Medulla oblongata (tissue), 1 donor: ENCODE measurements around the gene CYB5R3.

ENCODE experiments used
- DNase-seq: peaks from one replicate; pipeline ENCODE4 v3.0.0-alpha.2; 2015; ENCODE audit errors: extremely low spot score

The CYB5R3 gene

GRCh38 chr22:42645938-42646568, 3.1 kb downstream of the CYB5R3 start:
- DNase-seq: no peak

DNA sequence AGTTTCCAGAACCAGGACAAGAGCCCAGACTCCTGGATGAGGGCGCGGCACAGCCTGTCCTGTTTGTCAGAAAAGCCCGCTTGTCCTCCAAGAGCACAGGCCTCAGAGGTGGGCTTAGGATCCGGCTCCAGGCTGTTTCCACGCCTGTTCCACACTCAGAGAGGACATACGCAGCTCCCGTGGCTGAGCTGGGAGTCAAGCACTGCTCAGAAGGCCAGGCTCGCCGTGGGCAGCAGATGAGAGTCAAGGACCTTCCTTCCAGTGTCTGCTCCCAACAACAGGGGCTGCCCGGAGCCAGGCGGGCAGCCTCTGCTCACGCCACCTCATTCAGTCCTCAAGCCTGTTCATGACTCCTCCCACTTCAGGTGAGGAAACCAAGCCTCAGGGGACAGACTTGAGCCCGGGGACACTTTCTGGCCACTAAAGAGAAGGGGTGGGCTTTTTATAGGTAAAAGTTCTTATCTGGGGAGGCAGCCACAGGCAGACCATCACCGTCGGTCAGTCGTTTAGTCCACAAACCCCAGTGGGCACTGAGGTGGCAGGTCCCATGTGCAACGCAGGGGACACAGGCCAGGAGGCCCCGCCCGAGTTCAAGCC, 3.8 kb downstream of the CYB5R3 start:
- peak; percentile 63 for DNase-seq

DNA sequence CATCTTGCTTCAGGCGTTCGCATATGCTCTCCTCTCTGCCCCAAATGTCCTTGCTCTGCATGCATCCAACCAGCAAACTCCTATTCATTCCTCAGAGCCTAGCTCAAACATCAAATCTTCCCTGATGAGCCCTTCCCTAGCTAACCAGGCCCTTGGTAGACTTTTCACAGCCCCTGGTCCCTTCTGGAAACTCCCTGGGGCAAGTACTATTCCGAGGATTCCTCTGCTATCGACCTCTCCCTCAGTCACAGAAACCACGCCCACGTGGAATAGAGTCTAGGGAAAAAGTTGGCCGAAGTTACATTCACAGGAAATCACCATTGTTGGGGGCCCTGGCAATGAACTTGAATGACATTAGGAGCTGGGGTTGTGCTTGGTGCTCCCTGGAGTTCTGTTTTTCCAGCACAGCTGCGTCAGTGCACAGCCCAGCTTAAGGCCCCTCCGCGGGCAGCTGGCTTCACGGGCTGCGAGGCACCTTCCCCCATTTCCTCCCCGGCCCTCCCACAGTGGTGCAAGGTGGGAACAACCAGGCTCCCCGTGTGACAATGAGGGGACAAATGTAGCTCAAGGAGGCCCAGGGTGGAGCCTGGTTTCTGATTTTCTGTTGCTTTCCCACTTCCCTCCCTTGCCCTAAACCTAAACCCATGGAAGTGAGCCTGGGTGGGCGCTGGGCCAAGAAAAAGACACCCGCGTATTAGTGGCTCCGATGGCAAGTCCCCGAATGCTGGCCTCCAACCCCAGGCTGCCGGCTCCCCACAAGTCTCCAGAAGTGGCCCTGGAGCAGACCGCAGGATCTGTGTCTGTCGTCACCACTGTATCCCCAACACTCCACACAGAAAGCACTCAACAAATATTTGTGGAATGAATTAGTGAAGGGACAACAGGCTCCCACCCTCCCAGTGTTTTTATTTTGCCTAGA, 4.5 kb downstream of the CYB5R3 start:
- DNase-seq: no peak

DNA sequence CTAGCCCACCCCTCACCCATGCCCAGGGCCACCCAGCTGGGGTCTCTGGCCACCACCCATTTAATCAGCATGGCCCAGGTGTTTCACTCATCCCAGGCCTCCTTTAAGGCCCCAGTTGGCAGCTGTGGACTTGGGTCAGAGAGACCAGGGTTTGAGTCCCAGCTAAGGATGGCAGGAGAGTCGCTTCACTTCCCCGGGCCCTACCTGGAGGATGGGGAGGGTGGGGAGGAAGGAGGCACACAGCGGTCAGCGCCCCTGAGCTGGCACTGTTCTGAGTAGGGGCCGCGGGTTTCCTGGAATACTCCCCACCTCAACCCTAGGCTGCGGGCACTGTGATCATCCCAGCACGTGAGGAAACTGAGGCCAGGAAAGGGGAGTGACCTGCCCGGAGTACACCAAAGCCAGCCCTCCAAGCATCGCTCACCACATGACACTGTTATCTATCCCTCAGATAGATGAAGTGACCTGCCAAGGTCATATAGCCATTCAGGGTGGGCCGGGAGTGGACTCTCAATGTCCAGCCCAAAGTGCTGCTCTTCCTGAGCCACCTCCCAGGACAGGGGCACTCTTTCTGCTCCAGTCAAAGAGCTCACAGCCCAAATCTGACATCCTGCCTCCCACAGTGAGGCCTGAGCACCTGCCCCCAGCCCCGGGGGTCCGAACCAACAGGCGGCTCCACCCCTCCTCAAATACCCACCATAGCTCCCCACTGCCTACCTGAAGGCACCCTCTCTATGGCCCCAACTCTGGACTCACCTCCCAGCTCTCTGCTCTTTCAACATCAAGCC, 5.4 kb downstream of the CYB5R3 start:
- DNase-seq: no peak

- peak; percentile 41 for DNase-seq
Observed at GRCh38 chr22:42642806-42643633, 6.2 kb downstream of the CYB5R3 start.

DNA sequence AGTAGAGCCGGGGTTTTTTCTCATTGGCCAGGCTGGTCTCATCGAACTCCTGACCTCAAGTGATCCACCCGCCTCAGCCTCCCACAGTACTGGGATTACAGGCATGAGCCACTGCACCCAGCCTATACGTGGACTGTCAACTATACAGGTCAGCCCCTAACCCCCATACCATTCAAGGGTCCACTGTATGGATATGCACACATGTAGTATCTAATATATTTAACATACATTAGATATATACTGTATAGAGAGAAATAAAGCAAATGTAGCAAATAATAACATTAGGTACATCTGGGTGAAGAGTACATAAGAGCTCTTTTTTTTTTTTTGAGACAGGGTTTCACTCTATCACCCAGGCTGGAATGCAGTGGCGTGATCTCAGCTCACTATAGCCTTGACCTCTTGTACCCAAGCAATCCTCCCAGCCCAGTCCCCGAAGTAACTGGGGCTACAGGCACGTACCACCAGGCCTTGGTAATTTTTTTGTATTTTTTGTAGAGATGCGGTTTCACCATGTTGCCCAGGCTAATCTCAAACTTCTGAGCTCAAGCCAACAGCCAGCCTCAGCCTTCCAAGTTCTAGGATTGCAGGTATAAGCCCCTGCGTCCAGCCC, 7.3 kb downstream of the CYB5R3 start:
- DNase-seq: no peak

DNA sequence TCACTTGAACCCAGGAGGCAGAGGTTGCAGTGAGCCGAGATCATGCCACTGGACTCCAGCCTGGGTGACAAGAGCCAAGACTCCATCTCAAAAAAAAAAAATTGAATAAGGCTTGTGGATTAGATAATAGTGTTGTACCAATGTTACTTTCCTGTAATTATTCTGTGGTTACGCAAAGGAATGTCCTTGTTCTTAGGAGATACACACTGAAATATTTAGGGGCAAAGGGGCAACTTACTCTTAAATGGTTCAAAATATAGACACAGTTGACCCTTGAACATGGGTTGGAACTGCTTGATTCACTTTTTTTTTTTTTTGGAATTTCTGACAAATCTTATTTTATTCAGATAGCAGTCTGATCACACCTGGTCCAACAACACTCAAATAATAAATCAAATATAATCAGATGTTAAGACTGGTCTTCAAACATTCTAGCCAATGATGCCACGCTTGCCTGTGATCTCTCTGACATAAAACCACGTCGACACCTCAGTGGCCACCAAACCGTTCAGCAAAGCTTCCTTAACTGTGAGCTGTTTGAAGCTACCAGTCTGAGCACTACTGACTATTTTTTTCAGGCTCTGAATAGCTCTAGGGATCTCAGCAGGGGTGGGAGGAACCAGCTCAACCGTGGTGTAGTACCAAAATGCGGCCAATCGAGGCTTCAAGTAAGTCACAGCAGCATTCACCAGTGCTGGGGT, 9.5 kb downstream of the CYB5R3 start:
- DNase-seq: no peak

DNA sequence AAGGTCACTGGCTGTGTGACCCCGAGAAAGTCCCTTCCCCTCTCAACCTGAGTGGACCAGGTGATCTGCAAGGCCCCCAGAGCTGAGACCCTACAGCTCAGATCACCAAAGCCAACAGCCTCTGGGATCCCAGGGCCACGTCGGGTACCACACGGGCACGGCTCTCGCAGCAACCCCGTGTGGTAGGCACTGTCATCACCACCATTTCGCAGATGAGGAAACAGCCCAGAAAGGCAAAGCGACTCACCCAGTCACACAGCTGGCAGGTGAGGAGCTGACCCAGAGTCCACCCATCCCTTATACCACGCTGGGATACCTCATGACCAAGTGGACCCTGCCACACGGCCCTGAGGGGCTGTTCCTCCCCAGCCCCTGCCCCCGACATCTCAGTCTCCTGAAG, 11.6 kb downstream of the CYB5R3 start:
- DNase-seq: no peak

- no peak for DNase-seq
Observed at GRCh38 chr22:42636506-42636905, 12.7 kb downstream of the CYB5R3 start.

GRCh38 chr22:42635531-42635930, 13.7 kb downstream of the CYB5R3 start:
- DNase-seq: no peak

DNA sequence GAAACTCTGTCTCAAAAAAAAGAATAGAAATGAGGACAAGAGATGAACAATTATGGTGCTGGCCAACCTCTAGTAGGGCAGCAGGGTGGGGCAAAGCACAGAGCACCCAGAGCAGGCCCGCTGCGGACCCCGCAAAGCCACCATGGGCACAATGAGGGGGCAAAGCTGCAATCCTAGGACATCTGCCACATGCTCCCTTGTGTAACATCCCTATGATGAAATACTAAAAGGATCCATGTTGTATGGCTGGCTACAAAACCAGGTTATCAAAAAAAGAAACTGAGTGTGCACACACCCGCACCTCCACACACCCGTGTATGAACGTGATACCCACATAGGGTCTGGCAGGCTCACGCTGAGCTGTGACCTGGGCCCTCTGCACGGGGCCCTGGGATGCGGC, 16.2 kb downstream of the CYB5R3 start:
- no peak for DNase-seq

GRCh38 chr22:42632096-42632495, 17.1 kb downstream of the CYB5R3 start:
- no peak for DNase-seq

- DNase-seq: no peak
Observed at GRCh38 chr22:42630901-42631602, 18.1 kb downstream of the CYB5R3 start.

DNA sequence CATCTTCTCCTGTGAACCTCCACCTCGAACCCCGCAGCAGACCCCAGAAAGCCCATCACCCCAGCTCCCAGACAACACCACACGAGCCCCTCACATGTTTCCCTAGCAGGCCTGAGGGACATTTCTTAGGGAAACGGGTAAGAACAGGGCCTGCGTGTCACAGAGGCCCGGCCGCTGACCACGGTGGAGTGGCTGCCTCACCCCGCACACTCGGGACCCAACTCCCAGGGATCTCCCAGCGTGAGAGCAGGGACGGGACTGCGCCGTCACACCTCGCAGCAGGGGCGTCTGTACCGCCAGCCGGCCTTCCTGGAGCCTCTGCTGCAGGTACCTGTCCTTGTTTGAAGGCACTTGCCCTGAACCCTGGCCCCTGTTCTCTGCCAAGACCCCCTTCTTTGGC, 19.0 kb downstream of the CYB5R3 start:
- DNase-seq: no peak

- DNase-seq: no peak
Observed at GRCh38 chr22:42627981-42628380, 21.2 kb downstream of the CYB5R3 start.

DNA sequence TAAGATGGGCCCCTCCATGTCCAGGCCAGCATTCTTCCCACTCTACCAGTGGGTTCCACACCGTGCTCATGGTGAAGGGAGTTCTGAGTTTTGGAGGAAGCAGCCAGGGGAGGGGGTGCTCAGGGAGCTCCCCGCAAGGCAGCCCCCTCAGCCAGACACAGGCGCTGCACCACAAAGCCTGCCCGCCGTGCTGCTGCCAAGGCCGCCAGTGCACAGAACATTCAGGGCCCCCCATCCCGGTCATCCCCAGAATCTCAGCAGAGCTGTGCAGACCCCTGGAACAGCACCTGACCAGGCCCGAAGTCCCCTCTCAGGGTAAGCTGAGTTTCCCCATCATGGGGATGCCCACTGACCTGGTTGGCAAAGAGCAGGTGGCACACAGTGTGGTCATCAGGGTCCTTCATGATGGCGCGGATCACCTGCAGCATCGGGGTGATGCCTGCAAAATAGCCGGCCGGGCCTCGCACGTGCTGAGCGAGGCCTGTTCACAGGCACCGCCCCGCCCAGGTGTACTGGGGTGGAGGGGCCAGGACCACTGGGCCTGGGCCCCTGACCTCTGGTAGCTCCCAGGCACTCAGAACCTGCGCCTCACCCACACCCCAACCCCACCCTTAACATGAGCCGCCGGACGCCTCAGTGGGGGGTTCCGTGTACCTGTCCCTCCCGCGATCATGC, 22.1 kb downstream of the CYB5R3 start:
- no peak for DNase-seq

- no peak for DNase-seq
Observed at GRCh38 chr22:42626431-42626830, 22.8 kb downstream of the CYB5R3 start.

DNA sequence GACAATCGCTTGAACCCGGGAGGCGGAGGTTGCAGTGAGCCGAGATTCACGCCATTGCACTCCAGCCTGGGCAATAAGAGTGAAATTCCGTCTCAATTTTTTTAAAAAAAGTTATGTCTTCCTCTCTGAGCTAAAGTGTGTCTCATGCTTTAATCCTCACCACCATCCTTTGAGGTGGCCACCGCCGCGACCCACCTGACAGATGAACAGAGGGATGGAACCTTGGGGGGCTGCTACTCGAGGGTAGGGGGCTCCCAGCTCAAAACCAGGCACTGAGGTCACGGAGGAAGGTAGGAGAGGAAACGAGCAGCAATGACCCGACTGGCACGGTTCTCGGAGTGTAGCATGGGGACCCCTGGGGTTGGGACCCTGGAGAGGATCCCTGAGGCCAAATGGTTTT, 23.8 kb downstream of the CYB5R3 start:
- no peak for DNase-seq

DNA sequence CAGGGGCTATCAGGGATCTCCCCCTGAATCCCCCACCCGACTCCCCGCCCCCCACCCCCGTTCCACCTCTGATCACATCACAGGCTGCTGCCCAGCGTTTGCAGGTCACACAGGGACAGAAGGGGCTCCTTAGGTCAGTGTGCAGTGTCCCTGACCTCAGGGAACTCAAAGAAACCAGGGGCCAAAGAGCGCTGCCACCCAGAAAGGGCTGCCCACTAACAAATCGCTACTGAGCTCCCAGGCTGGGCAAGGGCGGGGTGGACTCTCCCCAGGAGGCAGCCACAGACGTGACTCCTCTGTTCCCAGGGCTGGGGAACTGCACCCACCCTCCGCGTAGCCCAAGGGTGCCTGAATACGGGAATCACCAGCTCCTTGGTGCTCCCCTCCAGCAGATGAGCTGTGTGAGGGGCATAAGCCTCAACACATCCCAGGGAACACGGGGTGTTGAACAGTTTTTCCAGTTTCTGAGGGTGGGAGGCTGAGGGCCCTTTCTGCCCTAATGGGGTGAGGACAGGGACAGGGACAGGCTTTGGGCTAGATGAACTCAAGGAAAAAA, 24.6 kb downstream of the CYB5R3 start:
- DNase-seq: no peak
